GM21381 (cell line): ENCODE data around the gene KIF5B.
"Not testable (repeated sequence)": the region's sequence is repeated elsewhere in the genome, so short reads cannot be mapped to it uniquely, and the experiment has no call there.

Source experiments
- ATAC-seq: cut with Tn5 transposase; IDR thresholded peaks from one replicate; pipeline ENCODE4 v1.9.1; 2021; ENCODE audit warnings: mild to moderate bottlenecking, moderate library complexity; ENCODE audit not compliant: unreplicated experiment

Gene KIF5B

DNA sequence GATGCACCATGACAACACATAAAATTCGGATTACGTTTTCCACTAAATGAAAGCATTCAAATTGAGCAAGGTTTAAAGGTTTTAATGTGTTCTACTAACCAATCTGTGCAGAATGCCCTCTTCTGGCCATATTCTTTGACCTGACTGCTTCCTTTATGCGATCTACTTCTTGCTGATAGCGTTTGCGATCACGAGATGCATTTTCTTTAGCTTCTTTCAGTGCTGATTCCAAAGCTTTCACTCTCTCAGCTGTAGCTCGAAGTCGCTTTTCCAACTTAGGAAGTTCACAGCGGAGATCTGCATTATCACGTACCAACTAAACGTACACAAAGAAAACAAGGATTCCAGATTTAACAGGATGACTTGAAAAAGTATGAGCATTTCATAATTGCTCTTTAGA lies 39.2 kb downstream of the KIF5B start:
- no peak for ATAC-seq

DNA sequence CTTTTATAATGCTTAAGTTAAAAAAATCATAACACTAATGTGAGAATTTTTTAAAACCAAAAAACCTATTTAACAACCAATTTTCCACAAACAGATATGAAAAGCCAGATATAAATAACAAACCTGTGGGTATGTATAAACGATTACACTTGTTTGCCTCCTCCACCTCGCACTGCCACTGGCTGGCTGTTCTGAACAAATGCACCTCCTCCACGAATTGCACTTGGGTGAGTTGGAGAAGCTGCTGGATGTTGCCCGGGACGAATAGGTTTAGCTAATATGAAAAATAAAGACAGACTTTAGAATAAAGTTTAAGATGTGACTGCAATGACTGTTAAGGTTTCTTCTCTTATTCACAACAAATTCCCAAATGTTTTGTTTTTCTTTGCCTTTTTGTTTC lies 40.8 kb downstream of the KIF5B start:
- no peak for ATAC-seq

DNA sequence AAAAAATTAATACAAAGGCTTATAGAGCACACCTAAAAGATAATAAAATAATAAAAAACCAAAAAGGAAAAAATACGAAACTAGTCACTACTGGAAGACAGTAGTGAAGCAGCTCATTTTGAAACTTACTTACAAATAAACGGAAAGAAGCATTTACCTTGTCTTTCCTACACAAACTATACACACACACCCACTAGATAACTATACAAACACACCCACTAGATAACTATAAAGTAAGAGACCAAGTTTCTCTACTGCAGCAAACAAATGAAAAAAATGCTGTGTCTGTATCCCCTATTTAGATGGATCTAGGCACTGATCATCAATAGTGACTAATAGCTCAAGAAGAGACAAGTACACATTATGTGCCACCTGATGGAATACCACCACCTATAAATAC lies 49.2 kb downstream of the KIF5B start:
- ATAC-seq: no peak

DNA sequence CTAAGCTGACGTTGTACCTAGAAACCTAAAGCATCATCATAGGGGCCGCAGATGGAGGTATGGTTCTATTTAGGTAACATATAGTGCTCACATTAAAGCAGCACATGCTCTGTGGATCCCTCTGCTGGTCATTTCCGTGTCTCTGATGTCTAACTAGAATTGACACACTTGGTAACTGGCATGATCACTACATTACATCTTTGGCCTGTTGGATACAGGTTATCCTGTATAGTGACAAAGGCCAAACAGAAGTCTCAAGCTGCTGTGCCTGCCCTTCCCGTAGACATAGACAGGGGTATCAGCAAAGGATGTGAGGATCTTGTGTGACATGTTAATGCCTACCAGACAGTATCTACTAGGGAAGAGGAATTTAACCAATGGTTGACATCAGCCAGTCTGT lies 51.2 kb downstream of the KIF5B start:
- no peak for ATAC-seq

DNA sequence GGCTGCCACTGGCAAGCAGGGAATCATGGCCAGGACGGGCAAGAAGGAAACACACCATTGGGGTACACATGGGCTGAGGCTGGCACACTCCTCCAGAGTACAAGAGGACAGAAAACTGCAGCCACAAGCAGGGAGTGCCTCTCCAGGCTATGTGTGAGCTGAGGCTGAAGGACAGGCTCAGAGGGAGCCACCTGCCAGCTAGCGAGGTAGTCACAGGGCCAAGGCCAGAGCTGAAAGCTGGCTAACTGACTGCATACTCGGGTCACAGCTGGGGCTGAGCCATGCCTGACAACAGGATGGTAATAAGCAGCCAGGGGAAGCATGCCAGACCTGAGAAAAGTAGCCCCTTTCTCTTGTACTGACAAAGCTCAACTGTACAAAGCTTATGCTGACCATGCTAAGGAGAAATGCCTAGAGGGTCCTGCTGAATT lies 52.0 kb downstream of the KIF5B start:
- no peak for ATAC-seq

DNA sequence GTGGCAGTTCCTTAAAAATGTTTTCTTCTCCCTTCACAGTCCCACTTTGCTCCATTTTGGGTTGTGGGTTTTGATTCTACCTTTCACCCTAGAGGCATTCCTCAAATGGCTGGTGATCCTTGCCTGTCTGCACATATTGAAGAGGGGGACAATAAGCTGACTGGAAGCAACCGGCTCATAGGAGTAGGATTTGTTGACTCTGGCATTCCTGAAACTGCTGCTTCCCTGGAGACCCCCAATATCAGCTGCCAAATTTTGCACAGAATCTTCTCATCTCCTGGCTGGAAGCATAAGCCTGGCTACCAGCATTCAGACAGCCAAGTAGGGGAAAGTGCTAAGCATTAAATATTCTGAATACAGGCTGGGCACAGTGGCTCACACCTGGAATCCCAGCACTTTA lies 53.7 kb downstream of the KIF5B start:
- ATAC-seq: no peak

DNA sequence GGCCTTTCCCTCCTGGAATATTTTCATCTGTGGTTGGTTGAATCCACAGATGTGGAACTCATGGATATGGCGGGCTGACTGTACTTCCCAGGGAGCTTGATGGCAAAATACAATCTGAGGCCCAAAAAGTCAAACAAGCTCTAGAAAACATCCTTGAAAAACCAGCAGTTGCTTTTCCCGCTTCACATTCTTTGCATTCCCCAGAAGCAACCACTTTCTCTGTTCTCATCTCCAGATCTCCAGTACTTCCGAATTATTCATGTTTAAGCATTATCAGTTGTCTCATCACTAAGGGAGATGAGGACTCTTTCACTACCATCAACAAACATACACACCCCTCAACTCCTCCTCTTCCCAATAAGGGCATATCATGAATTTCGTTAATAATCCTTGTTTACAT lies 55.3 kb downstream of the KIF5B start:
- ATAC-seq: no peak

DNA sequence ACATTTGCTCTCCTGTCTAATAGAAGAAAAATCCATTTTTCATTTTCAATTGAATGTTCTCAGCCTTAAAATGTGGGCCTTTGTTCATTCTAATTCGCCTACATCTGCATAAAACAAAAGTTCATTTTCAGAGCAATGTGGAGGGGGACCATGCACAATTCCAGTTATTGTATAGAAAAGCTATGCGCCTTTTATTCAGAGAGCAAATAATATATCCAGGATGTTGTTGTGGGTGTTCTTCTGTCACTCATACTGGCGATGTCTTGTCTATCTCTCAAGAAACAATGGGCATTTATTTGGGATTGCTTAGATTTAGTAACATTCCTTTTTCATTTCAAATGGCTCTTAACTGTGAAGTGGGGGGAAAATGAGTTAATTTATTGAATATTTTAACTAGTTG lies 56.4 kb downstream of the KIF5B start:
- ATAC-seq: no peak

DNA sequence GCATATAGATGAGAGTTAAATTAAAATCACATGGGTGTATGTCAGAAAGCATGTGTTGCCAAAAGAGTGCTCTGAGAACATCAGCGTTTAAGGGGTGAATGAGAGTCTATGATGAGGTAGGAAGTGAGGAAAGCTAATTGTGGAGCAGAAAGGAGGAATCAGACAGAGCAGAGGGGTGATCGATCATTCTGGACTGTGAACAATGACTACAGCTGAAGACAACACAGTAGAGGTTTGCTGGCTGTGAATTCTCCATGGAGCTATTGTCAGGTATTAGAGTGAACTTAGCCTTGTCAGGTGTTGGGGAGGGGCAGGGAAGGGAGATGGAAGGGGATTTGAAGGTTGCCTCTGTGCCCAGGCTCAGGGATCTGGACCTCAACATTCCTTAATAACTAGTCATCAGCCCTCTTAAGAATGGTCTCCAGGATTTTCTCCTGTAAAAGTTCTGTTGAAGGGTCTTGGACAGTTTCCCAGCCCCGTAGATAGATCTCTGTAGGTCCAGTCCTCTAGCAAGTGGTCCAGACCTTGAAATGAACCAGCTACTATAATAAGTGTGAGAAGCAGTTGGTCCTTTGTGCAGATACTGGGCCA lies 57.1 kb downstream of the KIF5B start:
- ATAC-seq: no peak

DNA sequence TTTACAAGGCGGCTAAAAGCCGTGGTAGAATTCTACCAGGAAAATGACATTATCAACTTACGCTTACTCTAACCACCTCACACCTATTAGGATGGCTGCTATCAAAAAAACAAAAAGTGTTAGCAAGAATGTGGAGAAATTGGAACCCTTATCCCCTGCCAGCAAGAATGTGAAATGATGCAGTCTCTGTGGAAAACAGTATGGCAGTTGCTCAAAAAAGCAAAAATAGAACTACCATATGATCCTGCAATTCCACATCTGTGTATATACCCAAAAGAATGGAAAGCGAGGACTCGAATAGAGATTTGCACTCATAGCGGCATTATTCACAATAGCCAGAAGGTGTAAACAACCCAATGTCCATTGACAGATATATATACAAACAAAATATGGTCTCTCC lies 61.3 kb downstream of the KIF5B start:
- no peak for ATAC-seq

DNA sequence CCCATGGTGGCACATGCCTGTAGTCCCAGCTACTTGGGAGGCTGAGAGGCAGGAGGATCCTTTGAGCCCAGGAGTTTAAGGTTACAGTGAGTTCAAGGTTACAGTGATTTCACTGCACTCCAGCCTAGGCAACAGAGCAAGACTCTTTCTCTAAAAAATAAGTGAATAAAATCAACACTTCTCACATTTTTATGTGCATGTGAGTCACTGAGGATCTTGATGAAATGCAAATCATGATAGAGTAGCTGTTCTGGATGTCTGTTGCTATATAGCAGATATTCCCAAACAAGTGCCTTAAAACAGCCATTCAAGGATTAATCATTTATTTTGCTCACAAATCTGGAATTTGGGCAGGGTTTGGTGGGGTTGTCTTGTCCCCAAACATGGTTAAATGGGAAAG lies 65.3 kb downstream of the KIF5B start:
- ATAC-seq: no peak

DNA sequence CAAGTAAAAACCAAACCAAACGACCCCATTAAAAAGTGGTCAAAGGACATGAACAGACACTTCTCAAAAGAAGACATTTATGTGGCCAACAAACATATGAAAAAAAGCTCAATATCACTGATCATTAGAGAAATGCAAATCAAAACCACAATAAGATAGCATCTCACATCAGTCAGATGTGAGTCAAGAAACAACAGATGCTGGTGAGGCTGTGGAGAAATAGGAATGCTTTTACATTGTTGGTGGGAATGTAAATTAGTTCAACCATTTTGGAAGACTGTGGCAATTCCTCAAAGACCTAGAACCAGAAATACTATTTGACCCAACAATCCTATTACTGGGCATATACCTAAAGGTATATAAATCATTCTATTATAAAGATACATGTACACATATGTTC lies 68.4 kb downstream of the KIF5B start:
- ATAC-seq: not testable (repeated sequence)

DNA sequence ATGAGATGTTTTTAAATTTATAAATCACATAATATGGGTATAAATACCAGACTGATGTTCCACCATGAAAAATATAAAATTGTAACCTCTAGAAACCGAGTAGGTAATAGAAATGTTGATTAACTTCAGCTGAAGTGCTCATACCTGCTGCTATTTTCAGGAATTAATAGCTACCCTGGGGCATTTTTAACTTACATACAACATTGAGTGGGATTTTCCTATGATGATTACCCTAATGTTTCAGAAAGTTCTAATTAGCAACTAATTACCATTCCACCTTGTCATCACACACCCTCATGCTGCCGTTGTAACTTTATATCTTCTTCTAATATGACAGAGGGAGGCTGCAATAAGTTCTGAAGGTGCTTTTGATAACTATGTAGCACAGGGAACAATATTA lies 74.1 kb downstream of the KIF5B start:
- no peak for ATAC-seq

DNA sequence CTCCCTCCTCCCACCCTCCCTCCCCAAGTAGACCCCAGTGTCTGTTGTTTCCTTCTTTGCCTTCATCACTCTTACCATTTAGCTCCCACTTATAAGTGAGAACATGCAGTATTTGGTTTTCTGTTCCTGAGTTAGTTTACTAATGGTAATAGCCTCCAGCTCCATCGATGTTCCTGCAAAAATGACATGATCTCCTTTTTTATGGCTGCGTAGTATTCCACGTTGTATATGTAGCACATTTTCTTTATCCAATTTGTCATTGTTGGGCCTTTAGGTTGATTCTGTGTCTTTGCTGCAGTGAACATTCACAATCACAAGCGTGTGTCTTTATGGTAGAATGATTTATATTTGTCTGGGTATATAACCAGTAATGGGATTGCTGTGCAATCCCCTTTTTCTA lies 75.8 kb downstream of the KIF5B start:
- ATAC-seq: no peak

DNA sequence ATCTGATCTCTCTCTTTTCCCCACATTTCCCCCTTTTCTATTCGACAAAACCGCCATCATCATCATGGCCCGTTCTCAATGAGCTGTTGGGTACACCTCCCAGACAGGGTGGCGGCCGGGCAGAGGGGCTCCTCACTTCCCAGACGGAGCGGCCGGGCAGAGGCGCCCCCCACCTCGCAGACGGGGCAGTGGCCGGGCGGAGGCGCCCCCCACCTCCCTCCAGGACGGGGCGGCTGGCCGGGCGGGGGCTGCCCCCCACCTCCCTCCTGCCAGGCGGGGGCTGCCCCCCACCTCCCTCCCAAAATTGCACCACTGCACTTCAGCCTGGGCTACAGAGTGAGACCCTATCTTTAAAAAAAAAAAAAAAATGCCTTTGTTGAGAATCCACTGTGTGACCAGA lies 77.2 kb downstream of the KIF5B start:
- not testable (repeated sequence) for ATAC-seq

DNA sequence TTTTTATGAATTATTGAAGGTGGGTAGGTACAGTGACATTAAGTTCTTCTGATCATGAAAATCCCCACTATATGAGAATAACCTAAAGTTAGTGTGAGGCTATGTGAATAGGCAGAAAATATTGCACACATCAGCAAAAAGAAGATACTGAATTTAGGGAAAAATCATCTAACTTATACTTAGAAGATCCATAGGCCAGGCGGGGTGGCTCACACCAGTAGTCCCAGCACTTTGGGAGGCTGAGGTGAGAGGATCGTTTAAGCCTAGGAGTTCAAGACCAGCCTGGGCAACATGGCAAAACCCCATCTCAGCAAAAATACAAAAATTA lies 78.1 kb downstream of the KIF5B start:
- no peak for ATAC-seq

DNA sequence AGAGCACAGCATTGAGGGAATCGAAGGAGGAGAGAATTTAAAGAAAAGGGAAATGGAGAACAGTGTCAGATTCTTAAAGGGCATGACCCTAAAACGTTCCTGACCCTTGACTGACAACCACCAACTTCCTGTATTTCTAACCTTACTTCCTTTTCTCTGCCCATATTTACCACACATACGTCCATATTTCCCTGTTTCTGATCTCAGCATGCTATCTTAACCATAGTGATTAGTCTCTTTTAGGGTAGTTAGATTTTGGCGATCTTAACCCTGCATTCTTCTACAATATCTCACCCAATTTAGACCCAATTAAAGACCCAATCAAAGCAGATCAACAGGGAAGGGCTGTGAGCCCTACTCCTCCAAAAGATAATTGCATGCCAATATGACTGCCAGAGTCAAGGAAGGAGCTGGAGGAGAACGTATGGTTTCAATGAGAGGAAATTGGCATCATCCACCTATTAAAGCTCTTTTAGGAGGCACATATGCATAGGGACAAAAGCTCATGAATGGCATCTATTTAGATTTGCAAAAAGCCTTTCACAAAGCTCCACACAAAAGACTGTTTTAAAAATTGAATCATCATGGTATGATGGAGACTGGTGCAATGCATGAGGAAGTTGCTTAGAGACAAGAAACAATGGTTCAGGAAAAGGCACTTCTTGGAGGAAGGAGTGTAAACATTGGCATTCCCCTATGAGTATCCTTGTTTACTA lies 78.6 kb downstream of the KIF5B start:
- no peak for ATAC-seq

DNA sequence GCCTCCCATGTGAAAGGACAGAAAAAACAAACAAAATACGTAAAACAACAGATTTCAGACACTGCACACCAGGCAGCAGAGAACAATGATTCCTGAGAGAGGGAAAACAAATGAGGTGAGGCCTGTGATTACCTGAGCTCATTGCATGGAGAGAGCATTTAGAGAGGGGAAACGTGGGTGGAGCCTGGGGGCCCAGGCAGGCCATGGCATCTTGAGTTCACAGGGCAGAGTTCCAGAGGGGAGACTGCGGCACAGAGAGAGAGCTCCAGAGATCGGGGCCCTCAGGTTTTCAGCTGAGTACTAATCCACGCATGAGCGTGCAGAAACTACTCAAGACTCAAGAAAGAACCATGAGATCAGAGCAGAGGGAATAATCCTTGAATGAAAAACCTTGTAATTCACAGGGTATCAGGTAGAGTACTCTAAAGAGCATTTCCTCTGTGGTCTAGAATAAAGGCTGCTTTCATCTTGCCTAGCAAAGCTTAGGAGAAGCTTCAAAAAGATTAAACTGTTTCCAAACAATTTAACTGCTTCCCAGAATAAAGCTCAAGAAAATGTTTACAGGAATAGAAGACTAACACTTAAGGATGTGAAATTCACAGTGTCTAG lies 81.0 kb downstream of the KIF5B start:
- no peak for ATAC-seq

DNA sequence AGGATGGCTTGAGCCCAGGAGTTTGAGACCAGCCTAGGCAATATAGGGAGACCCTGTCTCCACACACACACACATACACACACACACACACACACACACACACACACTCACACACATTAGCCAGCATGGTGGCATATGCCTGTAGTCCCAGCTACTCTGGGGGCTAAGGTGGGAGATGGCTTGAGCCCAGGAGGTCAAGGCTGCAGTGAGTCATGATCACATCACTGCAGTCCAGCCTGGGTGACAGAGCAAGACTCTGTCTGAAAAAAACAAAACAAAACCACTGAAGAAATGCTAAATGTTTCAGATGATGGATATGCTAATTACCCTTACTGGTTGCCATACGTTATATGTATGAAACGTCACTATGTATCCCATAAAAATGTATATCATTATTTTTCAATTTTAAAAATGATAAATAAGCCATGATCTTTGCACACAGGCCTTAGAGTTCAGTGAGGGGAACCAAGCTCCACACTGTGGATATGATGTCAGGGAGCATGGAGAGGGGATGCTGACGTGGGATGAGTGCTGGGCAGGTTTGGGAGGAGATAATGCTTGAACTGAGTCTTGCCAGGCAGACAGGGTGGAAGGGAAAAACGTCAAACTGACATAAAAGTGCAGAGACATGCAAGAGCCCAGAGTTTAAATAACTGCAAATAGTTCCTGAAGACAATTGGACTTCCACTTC lies 81.6 kb downstream of the KIF5B start:
- ATAC-seq: no peak

DNA sequence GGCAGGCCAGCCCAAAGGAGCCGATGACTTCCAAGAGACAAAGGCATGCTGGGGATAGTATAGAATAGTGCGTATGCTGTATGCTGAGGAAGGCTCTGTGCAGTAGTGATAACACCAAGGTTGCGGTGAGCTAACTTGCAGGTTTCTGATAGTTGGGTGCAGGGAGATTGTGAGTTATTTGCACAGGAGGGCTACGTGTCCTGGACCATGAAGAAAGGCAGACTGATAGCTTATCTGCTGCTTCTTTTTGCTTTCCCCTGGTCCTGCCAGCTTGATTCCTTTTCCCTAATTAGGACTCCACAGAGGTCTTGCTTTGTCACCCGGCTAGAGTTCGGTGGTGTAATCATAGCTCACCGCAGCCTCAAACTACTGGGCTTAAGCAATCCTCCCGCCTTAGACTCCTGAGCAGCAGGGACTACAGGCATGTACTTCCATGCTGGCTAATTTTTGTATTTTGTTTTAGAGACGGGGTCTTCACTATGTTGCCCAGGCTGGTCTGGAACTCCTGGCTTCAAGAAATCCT lies 83.6 kb downstream of the KIF5B start:
- ATAC-seq: no peak

DNA sequence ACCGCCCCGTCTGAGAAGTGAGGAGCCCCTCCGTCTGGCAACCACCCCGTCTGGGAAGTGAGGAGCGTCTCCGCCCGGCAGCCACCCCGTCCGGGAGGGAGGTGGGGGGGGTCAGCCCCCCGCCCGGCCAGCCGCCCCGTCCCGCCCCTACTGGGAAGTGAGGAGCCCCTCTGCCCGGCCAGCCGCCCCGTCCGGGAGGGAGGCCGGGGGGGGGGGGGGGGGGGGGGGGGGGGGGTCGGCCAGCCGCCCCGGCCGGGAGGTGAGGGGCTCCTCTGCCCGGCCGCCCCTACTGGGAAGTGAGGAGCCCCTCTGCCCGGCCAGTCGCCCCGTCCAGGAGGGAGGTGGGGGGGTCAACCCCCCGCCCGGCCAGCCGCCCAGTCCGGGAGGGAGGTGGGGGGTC lies 86.4 kb downstream of the KIF5B start:
- not testable (repeated sequence) for ATAC-seq

DNA sequence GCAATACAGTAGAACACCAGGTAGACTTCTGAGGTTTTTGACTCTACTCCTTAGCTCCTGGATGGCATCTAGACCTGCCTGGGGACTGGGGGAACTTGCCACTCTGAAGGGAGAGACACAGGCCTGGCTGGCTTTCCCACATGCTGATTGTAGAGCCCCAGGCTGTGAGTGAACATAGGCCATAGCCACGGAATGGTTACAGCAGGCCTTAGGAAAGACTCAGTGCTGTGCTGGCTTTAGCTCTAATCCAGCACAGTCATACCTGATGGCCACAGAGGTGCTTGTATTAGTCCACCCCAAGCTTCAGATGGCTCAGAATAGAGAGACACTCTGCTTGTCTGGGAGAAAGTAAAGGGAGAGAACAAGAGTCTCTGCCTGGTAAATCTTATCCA lies 92.6 kb downstream of the KIF5B start:
- ATAC-seq: no peak
